ENCODE measurements around the gene RNGTT. TPM values are rescaled to one million over a fixed set of nuclear protein-coding genes. Genes with fewer than 3 reads are reported as not detected.

Gene RNGTT
- polyA plus RNA-seq, 1 donor (not counting 4 experiments of a cell fraction or from before 2014, with no cell fraction given), result 9.7 TPM

DNA sequence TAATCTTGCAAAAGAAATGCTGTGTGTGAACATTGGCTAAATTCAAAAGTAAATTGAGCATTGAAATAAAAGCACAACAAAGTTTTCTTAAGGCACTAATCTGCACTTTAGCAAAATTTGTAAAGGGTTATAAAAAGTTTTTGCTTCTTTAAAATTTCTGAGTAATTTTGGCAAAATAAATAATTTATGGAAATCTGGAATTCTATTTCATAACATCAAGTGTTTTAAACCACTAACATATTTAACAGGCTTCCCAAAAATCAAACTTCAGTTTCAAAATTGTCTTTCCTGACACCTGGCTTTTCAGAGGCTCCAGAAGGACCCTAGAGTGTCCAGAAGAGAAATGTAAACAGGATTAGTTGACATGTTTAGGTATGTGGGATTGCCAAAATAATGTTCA lies 4.5 kb upstream of the RNGTT start:
- Histone ChIP-seq H3K27ac (ENCODE audit: control insufficient read depth, insufficient read depth, low read length) (no peak overlapping the region), H4K20me1 (ENCODE audit: control insufficient read depth, extremely low read depth, insufficient read depth, low read length) (no peaks in the 10 kb centered on the region), H3K4me3 (ENCODE audit: control insufficient read depth in 2 of 3, extremely low read depth in 1 of 3, insufficient read depth in 2 of 3, low read depth in 1 of 3, low read length in 3 of 3) (no peak overlapping the region), H3K9ac (ENCODE audit: control insufficient read depth, extremely low read depth, insufficient read depth, low read length) (no peak overlapping the region), H3K4me2 (ENCODE audit: control insufficient read depth, extremely low read depth, insufficient read depth, low read depth, low read length) (no peak overlapping the region), H2AFZ (ENCODE audit: control insufficient read depth, low read length) (no peak overlapping the region), H3K27me3 (ENCODE audit: control insufficient read depth, extremely low read depth, insufficient read depth, low read length) (no peaks in the 10 kb centered on the region), H3K4me1 (ENCODE audit: control insufficient read depth, extremely low read depth, insufficient read depth, low read length) (no peaks in the 10 kb centered on the region), H3K79me2 (ENCODE audit: control insufficient read depth, insufficient read depth, low read length) (peaks cover 4% of the 10 kb centered on the region), H3K9me1 (ENCODE audit: control insufficient read depth, extremely low read depth, insufficient read depth, low read length) (no peaks in the 10 kb centered on the region), H3K36me3 (ENCODE audit: control insufficient read depth in 2 of 2, extremely low read depth in 1 of 2, insufficient read depth in 2 of 2, low read length in 2 of 2) (no peaks in the 10 kb centered on the region), H3K9me3 (ENCODE audit: control insufficient read depth, low read depth, low read length) (no peaks in the 10 kb centered on the region)
- dilution Hi-C loops (cut with MboI; ENCODE audit: extremely low pct_ligation_motif_present, low sequenced_read_pairs), result no loop called here
- DNase-seq (ENCODE audit: low read depth, low spot score) (no peak), FAIRE-seq (no peak)
- TF ChIP-seq, protein P1, sequence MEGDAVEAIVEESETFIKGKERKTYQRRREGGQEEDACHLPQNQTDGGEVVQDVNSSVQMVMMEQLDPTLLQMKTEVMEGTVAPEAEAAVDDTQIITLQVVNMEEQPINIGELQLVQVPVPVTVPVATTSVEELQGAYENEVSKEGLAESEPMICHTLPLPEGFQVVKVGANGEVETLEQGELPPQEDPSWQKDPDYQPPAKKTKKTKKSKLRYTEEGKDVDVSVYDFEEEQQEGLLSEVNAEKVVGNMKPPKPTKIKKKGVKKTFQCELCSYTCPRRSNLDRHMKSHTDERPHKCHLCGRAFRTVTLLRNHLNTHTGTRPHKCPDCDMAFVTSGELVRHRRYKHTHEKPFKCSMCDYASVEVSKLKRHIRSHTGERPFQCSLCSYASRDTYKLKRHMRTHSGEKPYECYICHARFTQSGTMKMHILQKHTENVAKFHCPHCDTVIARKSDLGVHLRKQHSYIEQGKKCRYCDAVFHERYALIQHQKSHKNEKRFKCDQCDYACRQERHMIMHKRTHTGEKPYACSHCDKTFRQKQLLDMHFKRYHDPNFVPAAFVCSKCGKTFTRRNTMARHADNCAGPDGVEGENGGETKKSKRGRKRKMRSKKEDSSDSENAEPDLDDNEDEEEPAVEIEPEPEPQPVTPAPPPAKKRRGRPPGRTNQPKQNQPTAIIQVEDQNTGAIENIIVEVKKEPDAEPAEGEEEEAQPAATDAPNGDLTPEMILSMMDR (optimal IDR thresholded peaks at IDR 0.05 in 1 of 3, IDR thresholded peaks at IDR 0.05 in 1 of 3, conservative IDR thresholded peaks at IDR 0.05 in 1 of 3; ENCODE audit: extremely low read depth in 1 of 3, insufficient read depth in 2 of 3, low read length in 3 of 3), result no peak
- no peak for TF ChIP-seq EZH2 (IDR thresholded peaks at IDR 0.05; ENCODE audit: low read length)

DNA sequence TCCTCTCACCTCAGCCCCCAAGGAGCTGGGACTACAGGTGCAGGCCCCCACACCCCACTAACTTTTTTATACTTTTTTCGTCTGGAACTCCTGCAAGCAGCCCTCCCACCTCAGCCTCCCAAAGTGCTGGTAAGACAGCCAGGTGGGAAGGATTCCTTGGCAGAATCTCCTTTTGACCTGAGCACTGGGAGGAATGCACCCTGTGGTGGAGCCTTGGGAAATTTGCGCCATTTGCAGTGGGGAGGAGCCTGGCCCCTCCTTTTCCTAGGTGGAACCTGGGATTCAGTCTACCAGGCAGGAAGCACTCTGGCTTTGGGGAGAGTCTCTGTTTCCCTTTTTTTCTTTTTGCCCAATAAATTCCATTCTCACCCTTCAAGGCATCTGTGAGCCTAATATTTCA lies 2.3 kb upstream of the RNGTT start:
- TF ChIP-seq, protein P1 (optimal IDR thresholded peaks at IDR 0.05 in 1 of 3, IDR thresholded peaks at IDR 0.05 in 1 of 3, conservative IDR thresholded peaks at IDR 0.05 in 1 of 3; ENCODE audit: extremely low read depth in 1 of 3, insufficient read depth in 2 of 3, low read length in 3 of 3), result no peak
- TF ChIP-seq EZH2 (IDR thresholded peaks at IDR 0.05; ENCODE audit: low read length), result no peak
- Histone ChIP-seq H4K20me1 (ENCODE audit: control insufficient read depth, extremely low read depth, insufficient read depth, low read length) (no peaks in the 10 kb centered on the region), H3K27ac (ENCODE audit: control insufficient read depth, insufficient read depth, low read length) (no peak overlapping the region), H3K4me2 (ENCODE audit: control insufficient read depth, extremely low read depth, insufficient read depth, low read depth, low read length) (no peak overlapping the region), H2AFZ (ENCODE audit: control insufficient read depth, low read length) (no peak overlapping the region), H3K9me3 (ENCODE audit: control insufficient read depth, low read depth, low read length) (no peaks in the 10 kb centered on the region), H3K9ac (ENCODE audit: control insufficient read depth, extremely low read depth, insufficient read depth, low read length) (no peak overlapping the region), H3K4me1 (ENCODE audit: control insufficient read depth, extremely low read depth, insufficient read depth, low read length) (peaks cover 3% of the 10 kb centered on the region), H3K79me2 (ENCODE audit: control insufficient read depth, insufficient read depth, low read length) (peaks cover 25% of the 10 kb centered on the region), H3K9me1 (ENCODE audit: control insufficient read depth, extremely low read depth, insufficient read depth, low read length) (no peaks in the 10 kb centered on the region), H3K4me3 (ENCODE audit: control insufficient read depth in 2 of 3, extremely low read depth in 1 of 3, insufficient read depth in 2 of 3, low read depth in 1 of 3, low read length in 3 of 3) (no peak overlapping the region), H3K36me3 (ENCODE audit: control insufficient read depth in 2 of 2, extremely low read depth in 1 of 2, insufficient read depth in 2 of 2, low read length in 2 of 2) (no peaks in the 10 kb centered on the region), H3K27me3 (ENCODE audit: control insufficient read depth, extremely low read depth, insufficient read depth, low read length) (no peaks in the 10 kb centered on the region)
- dilution Hi-C loops (cut with MboI; ENCODE audit: extremely low pct_ligation_motif_present, low sequenced_read_pairs), result no loop called here
- DNase-seq (ENCODE audit: low read depth, low spot score) (no peak), FAIRE-seq (no peak)
